GM18861 (cell line): ENCODE data around the gene COBL.
"Not testable (repeated sequence)": the region's sequence is repeated elsewhere in the genome, so short reads cannot be mapped to it uniquely, and the experiment has no call there.

ENCODE experiments used
- ATAC-seq: cut with Tn5 transposase; IDR thresholded peaks from one replicate; pipeline ENCODE4 v1.9.1; 2021; ENCODE audit not compliant: unreplicated experiment

Gene COBL

GRCh38 chr7:51213618-51214017 lies 103.0 kb downstream of the COBL start:
- no peak for ATAC-seq

- ATAC-seq, result no peak
Measured at GRCh38 chr7:51210766-51211165, 105.8 kb downstream of the COBL start.

GRCh38 chr7:51209426-51209825 lies 107.2 kb downstream of the COBL start:
- ATAC-seq, result no peak

- ATAC-seq, result not testable (repeated sequence)
Measured at GRCh38 chr7:51208125-51208524, 108.5 kb downstream of the COBL start.

GRCh38 chr7:51198654-51199053 lies 118.0 kb downstream of the COBL start:
- ATAC-seq, result no peak

GRCh38 chr7:51190969-51191368 lies 125.6 kb downstream of the COBL start:
- no peak for ATAC-seq

GRCh38 chr7:51189777-51190176 lies 126.8 kb downstream of the COBL start:
- ATAC-seq, result no peak

GRCh38 chr7:51188987-51189386 lies 127.6 kb downstream of the COBL start:
- ATAC-seq, result no peak

- ATAC-seq, result no peak
Measured at GRCh38 chr7:51187941-51188340, 128.7 kb downstream of the COBL start.

GRCh38 chr7:51186531-51186930 lies 130.1 kb downstream of the COBL start:
- no peak for ATAC-seq

GRCh38 chr7:51182636-51183166 lies 133.9 kb downstream of the COBL start:
- no peak for ATAC-seq

- no peak for ATAC-seq
Measured at GRCh38 chr7:51180092-51180491, 136.5 kb downstream of the COBL start.

- ATAC-seq, result no peak
Measured at GRCh38 chr7:51175992-51176388, 140.6 kb downstream of the COBL start.

GRCh38 chr7:51175316-51175991 lies 141.2 kb downstream of the COBL start:
- ATAC-seq, result no peak

- no peak for ATAC-seq
Measured at GRCh38 chr7:51165337-51165736, 151.3 kb downstream of the COBL start.

GRCh38 chr7:51162724-51163329 lies 153.8 kb downstream of the COBL start:
- ATAC-seq, result peak; percentile 97

GRCh38 chr7:51161937-51162336 lies 154.7 kb downstream of the COBL start:
- ATAC-seq, result no peak

GRCh38 chr7:51160990-51161615 lies 155.5 kb downstream of the COBL start:
- ATAC-seq, result no peak

- ATAC-seq, result no peak
Measured at GRCh38 chr7:51160411-51160810, 156.2 kb downstream of the COBL start.

GRCh38 chr7:51158742-51159445 lies 157.7 kb downstream of the COBL start:
- ATAC-seq, result no peak

- no peak for ATAC-seq
Measured at GRCh38 chr7:51158211-51158610, 158.4 kb downstream of the COBL start.

GRCh38 chr7:51154201-51154600 lies 162.4 kb downstream of the COBL start:
- no peak for ATAC-seq
